NB4 (cell line): ENCODE data around the gene DRAXIN.

Experiments
- CTCF ChIP-seq: IDR thresholded peaks from one replicate; pipeline ENCODE4 v1.5.1; 2012; ENCODE audit warnings: low read depth, low read length
- MAX ChIP-seq: IDR thresholded peaks from 2 replicates; pipeline ENCODE4 v1.6.1; 2011; ENCODE audit warnings: low read depth, low read length
- POLR2A ChIP-seq: IDR thresholded peaks from 2 replicates; pipeline ENCODE4 v1.6.1; 2011; ENCODE audit warnings: mild to moderate bottlenecking; ENCODE audit not compliant: insufficient read length; ENCODE audit errors: extremely low read depth

DNA sequence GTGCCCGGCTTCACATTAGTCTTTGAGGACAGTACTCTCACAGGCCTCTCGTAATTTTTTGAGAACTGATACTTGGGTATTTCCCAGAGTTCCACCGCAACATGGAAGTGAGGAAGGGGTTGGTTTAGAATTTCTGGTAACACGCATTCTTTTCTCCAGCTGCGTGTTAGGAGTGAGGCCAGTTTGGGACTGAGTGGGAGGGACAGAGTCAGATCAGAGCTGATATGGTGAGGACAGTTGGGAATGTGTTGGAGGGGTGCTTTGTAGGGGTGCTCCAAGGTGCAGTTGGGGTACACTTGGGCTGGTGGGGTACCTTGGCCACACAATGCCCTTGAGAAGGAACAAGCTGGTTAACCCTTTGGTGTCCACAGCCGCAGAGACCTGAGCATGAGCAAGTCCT lies 20.8 kb upstream of the DRAXIN start:
- no peak for TF ChIP-seq POLR2A
- TF ChIP-seq CTCF, result no peak
- TF ChIP-seq MAX, result no peak
